Measurements from ENCODE around the gene TTC16.

Gene TTC16

DNA sequence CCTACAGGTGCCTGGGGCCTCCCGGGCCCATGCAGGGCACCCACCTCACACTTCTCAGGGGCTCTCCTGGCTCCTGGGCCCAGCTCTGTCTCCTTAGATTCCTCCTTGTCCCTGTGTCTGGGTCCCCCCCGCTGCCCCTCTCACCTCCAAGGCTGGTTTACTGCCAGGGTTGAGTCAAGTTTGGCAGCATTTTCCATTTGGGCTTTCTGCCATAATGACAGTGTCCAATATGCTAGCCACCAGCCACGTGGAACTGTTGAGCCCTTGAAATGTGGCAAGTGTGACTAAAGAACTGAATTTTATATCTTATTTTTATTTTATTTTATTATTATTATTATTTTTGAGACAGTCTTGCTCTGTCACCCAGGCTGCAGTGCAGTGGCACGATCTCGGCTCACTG, 1.9 kb downstream of the TTC16 start:
- no peak overlapping the region for H3K4me3 ChIP-seq (ENCODE audit: low read length in 2 of 2)
- H3K27ac ChIP-seq (ENCODE audit: low read depth in 2 of 2, low read length in 2 of 2) = no peak overlapping the region
- no peaks in the 10 kb centered on the region for H3K36me3 ChIP-seq (ENCODE audit: control insufficient read depth in 2 of 2, insufficient read depth in 2 of 2, low read length in 2 of 2)
- no peak overlapping the region for H3K9ac ChIP-seq (ENCODE audit: low read depth in 1 of 2, low read length in 2 of 2)
- peaks cover 6 to 16% of the 10 kb centered on the region in 2 donors for H3K4me1 ChIP-seq (ENCODE audit: control insufficient read depth in 2 of 2, insufficient read depth in 2 of 2, low read length in 2 of 2)
- H3K27me3 ChIP-seq (ENCODE audit: control insufficient read depth in 2 of 2, insufficient read depth in 2 of 2, low read length in 2 of 2) = no peaks in the 10 kb centered on the region
- H3K9me3 ChIP-seq (ENCODE audit: control insufficient read depth in 2 of 2, low read length in 2 of 2) = no peaks in the 10 kb centered on the region

DNA sequence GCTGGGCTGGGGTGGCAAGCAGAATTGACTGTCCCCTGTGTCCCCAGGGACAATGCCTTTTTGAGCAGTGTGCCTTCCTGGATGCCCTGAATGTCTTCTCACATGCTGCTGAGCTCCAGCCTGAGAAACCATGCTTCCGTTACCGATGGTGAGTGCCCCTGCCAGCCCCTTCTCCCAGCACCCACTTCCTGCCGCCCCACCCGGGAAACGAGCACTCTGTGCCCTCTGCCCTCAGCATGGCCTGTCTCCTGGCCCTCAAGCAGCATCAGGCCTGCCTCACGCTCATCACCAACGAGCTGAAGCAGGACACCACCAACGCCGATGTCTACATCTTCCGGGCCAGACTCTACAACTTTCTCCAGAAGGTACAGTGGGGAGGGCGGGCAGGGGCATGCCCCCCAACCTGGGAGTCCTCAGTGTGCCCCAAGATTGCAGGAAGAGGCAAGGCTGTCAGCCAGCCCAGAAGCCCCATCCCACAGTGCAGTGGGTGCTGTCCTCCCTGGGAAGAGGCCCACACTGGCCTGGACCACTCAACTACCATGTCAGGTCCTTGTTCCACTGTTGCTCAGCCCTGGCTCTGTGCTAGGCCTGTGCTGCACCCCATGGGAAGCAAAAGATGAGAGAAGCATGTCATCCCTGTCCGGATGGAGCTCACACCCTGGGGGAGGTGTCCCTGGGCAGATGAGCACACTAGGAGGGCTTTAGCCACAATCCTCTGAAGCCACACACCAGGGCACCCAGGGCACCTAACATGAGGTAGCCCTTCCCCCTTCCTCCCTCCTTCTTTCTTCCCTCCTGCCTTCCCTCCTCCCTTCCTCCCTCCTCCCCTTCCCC, 4.4 kb downstream of the TTC16 start:
- Histone ChIP-seq H3K36me3 (ENCODE audit: control insufficient read depth in 2 of 2, insufficient read depth in 2 of 2, low read length in 2 of 2) (no peaks in the 10 kb centered on the region), H3K4me1 (ENCODE audit: control insufficient read depth in 2 of 2, insufficient read depth in 2 of 2, low read length in 2 of 2) (peaks cover 9 to 21% of the 10 kb centered on the region in 2 donors), H3K9ac (ENCODE audit: low read depth in 1 of 2, low read length in 2 of 2) (no peak overlapping the region), H3K4me3 (ENCODE audit: low read length in 2 of 2) (no peak overlapping the region), H3K9me3 (ENCODE audit: control insufficient read depth in 2 of 2, low read length in 2 of 2) (no peaks in the 10 kb centered on the region), H3K27me3 (ENCODE audit: control insufficient read depth in 2 of 2, insufficient read depth in 2 of 2, low read length in 2 of 2) (no peaks in the 10 kb centered on the region), H3K27ac (ENCODE audit: low read depth in 2 of 2, low read length in 2 of 2) (no peak overlapping the region)

DNA sequence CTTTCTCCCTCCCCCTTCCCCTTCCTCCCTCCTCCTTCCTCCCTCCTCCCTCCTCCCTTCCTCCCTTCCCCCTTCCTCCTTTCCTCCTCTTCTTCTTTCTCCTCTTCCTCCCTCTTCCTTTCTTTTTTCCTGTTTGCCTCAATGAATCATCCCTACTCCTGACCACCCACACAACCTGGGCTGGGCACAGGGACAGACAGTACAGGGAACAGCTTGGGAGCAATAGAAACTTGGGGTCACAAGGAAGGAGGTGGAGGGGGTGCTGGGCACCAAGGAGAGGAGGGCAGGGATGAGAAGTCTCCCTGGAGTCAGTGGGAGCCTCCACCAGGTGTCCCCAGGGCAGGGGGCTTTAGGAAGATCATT, 5.0 kb downstream of the TTC16 start:
- Histone ChIP-seq H3K27me3 (ENCODE audit: control insufficient read depth in 2 of 2, insufficient read depth in 2 of 2, low read length in 2 of 2) (no peaks in the 10 kb centered on the region), H3K4me1 (ENCODE audit: control insufficient read depth in 2 of 2, insufficient read depth in 2 of 2, low read length in 2 of 2) (peaks cover 9 to 21% of the 10 kb centered on the region in 2 donors), H3K36me3 (ENCODE audit: control insufficient read depth in 2 of 2, insufficient read depth in 2 of 2, low read length in 2 of 2) (no peaks in the 10 kb centered on the region), H3K27ac (ENCODE audit: low read depth in 2 of 2, low read length in 2 of 2) (no peak overlapping the region), H3K9ac (ENCODE audit: low read depth in 1 of 2, low read length in 2 of 2) (no peak overlapping the region), H3K4me3 (ENCODE audit: low read length in 2 of 2) (no peak overlapping the region), H3K9me3 (ENCODE audit: control insufficient read depth in 2 of 2, low read length in 2 of 2) (no peaks in the 10 kb centered on the region)

DNA sequence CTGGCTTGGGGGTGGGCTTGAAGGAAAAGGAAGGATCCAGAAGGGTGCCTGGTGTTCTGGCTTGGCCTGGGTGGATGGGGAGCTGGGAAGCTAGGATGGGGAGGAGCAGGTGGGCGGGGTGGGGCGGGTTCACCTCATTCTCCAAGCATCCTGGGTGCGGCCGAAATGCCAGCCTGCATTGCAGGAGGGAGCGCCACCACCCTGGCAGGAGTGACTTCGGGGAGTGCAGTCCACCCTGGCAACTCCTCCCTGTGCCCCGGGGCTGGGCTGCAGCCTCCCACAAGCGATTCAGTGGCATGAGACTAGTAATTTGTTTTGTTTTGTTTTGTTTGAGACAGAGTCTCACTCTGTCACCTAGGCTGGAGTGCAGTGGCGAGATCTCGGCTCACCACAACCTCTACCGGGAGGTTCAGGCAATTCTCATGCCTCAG, 5.5 kb downstream of the TTC16 start:
- Histone ChIP-seq H3K9ac (ENCODE audit: low read depth in 1 of 2, low read length in 2 of 2) (no peak overlapping the region), H3K4me1 (ENCODE audit: control insufficient read depth in 2 of 2, insufficient read depth in 2 of 2, low read length in 2 of 2) (peaks cover 3 to 15% of the 10 kb centered on the region in 2 donors), H3K27me3 (ENCODE audit: control insufficient read depth in 2 of 2, insufficient read depth in 2 of 2, low read length in 2 of 2) (no peaks in the 10 kb centered on the region), H3K9me3 (ENCODE audit: control insufficient read depth in 2 of 2, low read length in 2 of 2) (no peaks in the 10 kb centered on the region), H3K36me3 (ENCODE audit: control insufficient read depth in 2 of 2, insufficient read depth in 2 of 2, low read length in 2 of 2) (no peaks in the 10 kb centered on the region), H3K27ac (ENCODE audit: low read depth in 2 of 2, low read length in 2 of 2) (no peak overlapping the region), H3K4me3 (ENCODE audit: low read length in 2 of 2) (no peak overlapping the region)

GRCh38 chr9:127722055-127722745, 6.3 kb downstream of the TTC16 start:
- H3K9me3 ChIP-seq (ENCODE audit: control insufficient read depth in 2 of 2, low read length in 2 of 2) = no peaks in the 10 kb centered on the region
- no peak overlapping the region for H3K4me3 ChIP-seq (ENCODE audit: low read length in 2 of 2)
- H3K36me3 ChIP-seq (ENCODE audit: control insufficient read depth in 2 of 2, insufficient read depth in 2 of 2, low read length in 2 of 2) = no peaks in the 10 kb centered on the region
- H3K27ac ChIP-seq (ENCODE audit: low read depth in 2 of 2, low read length in 2 of 2) = no peak overlapping the region
- H3K9ac ChIP-seq (ENCODE audit: low read depth in 1 of 2, low read length in 2 of 2) = no peak overlapping the region
- peaks cover 3 to 14% of the 10 kb centered on the region in 2 donors for H3K4me1 ChIP-seq (ENCODE audit: control insufficient read depth in 2 of 2, insufficient read depth in 2 of 2, low read length in 2 of 2)
- no peaks in the 10 kb centered on the region for H3K27me3 ChIP-seq (ENCODE audit: control insufficient read depth in 2 of 2, insufficient read depth in 2 of 2, low read length in 2 of 2)

GRCh38 chr9:127723013-127723412, 7.1 kb downstream of the TTC16 start:
- H3K27me3 ChIP-seq (ENCODE audit: control insufficient read depth in 2 of 2, insufficient read depth in 2 of 2, low read length in 2 of 2) = no peaks in the 10 kb centered on the region
- no peak overlapping the region for H3K27ac ChIP-seq (ENCODE audit: low read depth in 2 of 2, low read length in 2 of 2)
- no peaks in the 10 kb centered on the region for H3K36me3 ChIP-seq (ENCODE audit: control insufficient read depth in 2 of 2, insufficient read depth in 2 of 2, low read length in 2 of 2)
- H3K4me1 ChIP-seq (ENCODE audit: control insufficient read depth in 2 of 2, insufficient read depth in 2 of 2, low read length in 2 of 2) = peaks cover 3 to 14% of the 10 kb centered on the region in 2 donors
- H3K9ac ChIP-seq (ENCODE audit: low read depth in 1 of 2, low read length in 2 of 2) = no peak overlapping the region
- H3K9me3 ChIP-seq (ENCODE audit: control insufficient read depth in 2 of 2, low read length in 2 of 2) = no peaks in the 10 kb centered on the region
- no peak overlapping the region for H3K4me3 ChIP-seq (ENCODE audit: low read length in 2 of 2)

GRCh38 chr9:127723444-127723843, 7.6 kb downstream of the TTC16 start:
- H3K27ac ChIP-seq (ENCODE audit: low read depth in 2 of 2, low read length in 2 of 2) = no peak overlapping the region
- H3K4me1 ChIP-seq (ENCODE audit: control insufficient read depth in 2 of 2, insufficient read depth in 2 of 2, low read length in 2 of 2) = peaks cover 3 to 14% of the 10 kb centered on the region in 2 donors
- H3K9me3 ChIP-seq (ENCODE audit: control insufficient read depth in 2 of 2, low read length in 2 of 2) = no peaks in the 10 kb centered on the region
- H3K27me3 ChIP-seq (ENCODE audit: control insufficient read depth in 2 of 2, insufficient read depth in 2 of 2, low read length in 2 of 2) = no peaks in the 10 kb centered on the region
- no peak overlapping the region for H3K9ac ChIP-seq (ENCODE audit: low read depth in 1 of 2, low read length in 2 of 2)
- no peaks in the 10 kb centered on the region for H3K36me3 ChIP-seq (ENCODE audit: control insufficient read depth in 2 of 2, insufficient read depth in 2 of 2, low read length in 2 of 2)
- no peak overlapping the region for H3K4me3 ChIP-seq (ENCODE audit: low read length in 2 of 2)

GRCh38 chr9:127724012-127724411, 8.1 kb downstream of the TTC16 start:
- Histone ChIP-seq H3K9ac (ENCODE audit: low read depth in 1 of 2, low read length in 2 of 2) (peak overlapping the region in 1 of 2 donors; percentile 33), H3K27ac (ENCODE audit: low read depth in 2 of 2, low read length in 2 of 2) (no peak overlapping the region), H3K4me1 (ENCODE audit: control insufficient read depth in 2 of 2, insufficient read depth in 2 of 2, low read length in 2 of 2) (peaks cover 3 to 14% of the 10 kb centered on the region in 2 donors), H3K27me3 (ENCODE audit: control insufficient read depth in 2 of 2, insufficient read depth in 2 of 2, low read length in 2 of 2) (no peaks in the 10 kb centered on the region), H3K4me3 (ENCODE audit: low read length in 2 of 2) (no peak overlapping the region), H3K9me3 (ENCODE audit: control insufficient read depth in 2 of 2, low read length in 2 of 2) (no peaks in the 10 kb centered on the region), H3K36me3 (ENCODE audit: control insufficient read depth in 2 of 2, insufficient read depth in 2 of 2, low read length in 2 of 2) (no peaks in the 10 kb centered on the region)

- no peaks in the 10 kb centered on the region for H3K9me3 ChIP-seq (ENCODE audit: control insufficient read depth in 2 of 2, low read length in 2 of 2)
- H3K36me3 ChIP-seq (ENCODE audit: control insufficient read depth in 2 of 2, insufficient read depth in 2 of 2, low read length in 2 of 2) = peaks cover 0 to 5% of the 10 kb centered on the region in 2 donors
- no peak overlapping the region for H3K27ac ChIP-seq (ENCODE audit: low read depth in 2 of 2, low read length in 2 of 2)
- no peak overlapping the region for H3K9ac ChIP-seq (ENCODE audit: low read depth in 1 of 2, low read length in 2 of 2)
- H3K4me3 ChIP-seq (ENCODE audit: low read length in 2 of 2) = no peak overlapping the region
- no peaks in the 10 kb centered on the region for H3K27me3 ChIP-seq (ENCODE audit: control insufficient read depth in 2 of 2, insufficient read depth in 2 of 2, low read length in 2 of 2)
- H3K4me1 ChIP-seq (ENCODE audit: control insufficient read depth in 2 of 2, insufficient read depth in 2 of 2, low read length in 2 of 2) = peaks cover 3 to 13% of the 10 kb centered on the region in 2 donors
These were observed 11.0 kb downstream of the TTC16 start for GRCh38 chr9:127726871-127727270.

- Histone ChIP-seq H3K27ac (ENCODE audit: low read depth in 2 of 2, low read length in 2 of 2) (no peak overlapping the region), H3K9me3 (ENCODE audit: control insufficient read depth in 2 of 2, low read length in 2 of 2) (no peaks in the 10 kb centered on the region), H3K9ac (ENCODE audit: low read depth in 1 of 2, low read length in 2 of 2) (no peak overlapping the region), H3K4me1 (ENCODE audit: control insufficient read depth in 2 of 2, insufficient read depth in 2 of 2, low read length in 2 of 2) (peaks cover 1 to 8% of the 10 kb centered on the region in 2 donors), H3K4me3 (ENCODE audit: low read length in 2 of 2) (no peak overlapping the region), H3K36me3 (ENCODE audit: control insufficient read depth in 2 of 2, insufficient read depth in 2 of 2, low read length in 2 of 2) (peaks cover 0 to 5% of the 10 kb centered on the region in 2 donors), H3K27me3 (ENCODE audit: control insufficient read depth in 2 of 2, insufficient read depth in 2 of 2, low read length in 2 of 2) (no peaks in the 10 kb centered on the region)
These were observed 12.9 kb downstream of the TTC16 start for GRCh38 chr9:127728808-127729207.

Data from mucosa of rectum (tissue), 2 donors.